OCI-LY7 (cell line): ENCODE measurements around the gene DNAH3. TPM values are rescaled to one million over a fixed set of nuclear protein-coding genes. Genes with fewer than 3 reads are reported as not detected.
"Not testable (repeated sequence)": the region's sequence is repeated elsewhere in the genome, so short reads cannot be mapped to it uniquely, and the experiment has no call there.

Experiments used
- BruUV-seq: library from RNA; stranded (reverse); fragments of 400-500 nt; replicated peaks from 2 replicates; lab custom pipeline; 2021; lab: Mats Ljungman, UMichigan
- CTCF ChIA-PET: fragments of 300-600 bp; sonication (Branson Sonifier 250); formaldehyde crosslinking; loops from one replicate; lab custom pipeline; 2022; ENCODE audit warnings: antibody characterized with exemption; ENCODE audit not compliant: unreplicated experiment; lab: Charles Lee
- POLR2A ChIA-PET: fragments of 300-600 bp; sonication (Branson Sonifier 250); formaldehyde crosslinking; loops from one replicate; lab custom pipeline; 2022; ENCODE audit warnings: antibody characterized with exemption; lab: Charles Lee
- DNase-seq: peaks from one replicate; pipeline ENCODE4 v3.0.0-alpha.2; 2015; ENCODE audit warnings: low spot score
- H2AFZ ChIP-seq: fragments of 200-600 bp; sonication (generic), shearing (Covaris generic); 2 replicates; pipeline ENCODE4 v1.6.1; 2014; ENCODE audit warnings: mild to moderate bottlenecking, antibody characterized with exemption, low read length, moderate library complexity
- H3K27ac ChIP-seq: fragments of 200-600 bp; sonication (generic); 2 replicates; pipeline ENCODE4 v1.5.1; 2014; ENCODE audit warnings: mixed run types, low read depth, mild to moderate bottlenecking, moderate library complexity, low read length, inconsistent platforms; ENCODE audit not compliant: poor library complexity, severe bottlenecking
- H3K36me3 ChIP-seq: fragments of 200-600 bp; sonication (generic); 2 replicates; pipeline ENCODE4 v1.6.1; 2014; ENCODE audit warnings: mild to moderate bottlenecking, antibody characterized with exemption, low read length, moderate library complexity, mixed read lengths; ENCODE audit not compliant: insufficient read depth
- H3K4me1 ChIP-seq: fragments of 200-600 bp; sonication (generic); 2 replicates; pipeline ENCODE4 v1.5.1; 2014; ENCODE audit warnings: mild to moderate bottlenecking, low read length; ENCODE audit not compliant: insufficient read depth, poor library complexity, severe bottlenecking
- H3K4me2 ChIP-seq: fragments of 200-600 bp; sonication (generic); 2 replicates; pipeline ENCODE4 v1.6.1; 2014; ENCODE audit warnings: mild to moderate bottlenecking, low read length
- H3K4me3 ChIP-seq: fragments of 200-600 bp; sonication (generic); 2 replicates; pipeline ENCODE4 v1.5.1; 2014; ENCODE audit warnings: mild to moderate bottlenecking, low read depth, low read length; ENCODE audit not compliant: poor library complexity, severe bottlenecking
- H3K79me2 ChIP-seq: fragments of 200-600 bp; sonication (generic); 2 replicates; pipeline ENCODE4 v1.6.1; 2016; ENCODE audit warnings: low read depth, mild to moderate bottlenecking, low read length, moderate library complexity, mixed read lengths; ENCODE audit not compliant: insufficient read depth
- H3K9me2 ChIP-seq: fragments of 200-600 bp; sonication (generic); 2 replicates; pipeline ENCODE4 v1.6.1; 2016; ENCODE audit warnings: mild to moderate bottlenecking, low read length, mixed read lengths; ENCODE audit not compliant: insufficient read depth
- H3K9me3 ChIP-seq: fragments of 200-600 bp; sonication (generic); 2 replicates; pipeline ENCODE4 v1.6.1; 2014; ENCODE audit warnings: mild to moderate bottlenecking, mixed run types, low read length, mixed read lengths
- H4K20me1 ChIP-seq: fragments of 200-600 bp; sonication (generic); 2 replicates; pipeline ENCODE4 v1.6.1; 2014; ENCODE audit warnings: mild to moderate bottlenecking, antibody characterized with exemption, low read length, moderate library complexity, mixed read lengths; ENCODE audit not compliant: insufficient read depth
- EZH2phosphoT487 ChIP-seq: fragments of 200-600 bp; sonication (generic); IDR thresholded peaks from 2 replicates; pipeline ENCODE4 v1.6.1; 2018; ENCODE audit warnings: low read depth, borderline replicate concordance, mild to moderate bottlenecking, mixed run types, antibody characterized with exemption, low read length, moderate library complexity, mixed read lengths
- intact Hi-C: fragments of 100-400 bp; cut with micrococcal nuclease; formaldehyde crosslinking; loops from one replicate; pipeline ENCODE4 v1.10.0; 2022; ENCODE audit not compliant: unreplicated experiment
- total RNA-seq, 2 experiments: library from RNA; depleted of rRNA in 1 of 2; stranded (reverse); fragments of >200 nt in 1 of 2; shearing (Covaris generic) in 1 of 2; gene quantifications; 2 replicates each; pipeline ENCODE4 v1.2.3, GENCODE V29; 2014 to 2022
- TF ChIP-seq, protein P1 (sequence below): fragments of 200-600 bp; sonication (generic); conservative IDR thresholded peaks from 2 replicates; pipeline ENCODE4 v1.5.1; 2014; ENCODE audit warnings: mild to moderate bottlenecking, antibody characterized with exemption, low read length, moderate library complexity, mixed read lengths

The DNAH3 gene
- total RNA-seq, 2 experiments from 2014 or later, result not detected

DNA sequence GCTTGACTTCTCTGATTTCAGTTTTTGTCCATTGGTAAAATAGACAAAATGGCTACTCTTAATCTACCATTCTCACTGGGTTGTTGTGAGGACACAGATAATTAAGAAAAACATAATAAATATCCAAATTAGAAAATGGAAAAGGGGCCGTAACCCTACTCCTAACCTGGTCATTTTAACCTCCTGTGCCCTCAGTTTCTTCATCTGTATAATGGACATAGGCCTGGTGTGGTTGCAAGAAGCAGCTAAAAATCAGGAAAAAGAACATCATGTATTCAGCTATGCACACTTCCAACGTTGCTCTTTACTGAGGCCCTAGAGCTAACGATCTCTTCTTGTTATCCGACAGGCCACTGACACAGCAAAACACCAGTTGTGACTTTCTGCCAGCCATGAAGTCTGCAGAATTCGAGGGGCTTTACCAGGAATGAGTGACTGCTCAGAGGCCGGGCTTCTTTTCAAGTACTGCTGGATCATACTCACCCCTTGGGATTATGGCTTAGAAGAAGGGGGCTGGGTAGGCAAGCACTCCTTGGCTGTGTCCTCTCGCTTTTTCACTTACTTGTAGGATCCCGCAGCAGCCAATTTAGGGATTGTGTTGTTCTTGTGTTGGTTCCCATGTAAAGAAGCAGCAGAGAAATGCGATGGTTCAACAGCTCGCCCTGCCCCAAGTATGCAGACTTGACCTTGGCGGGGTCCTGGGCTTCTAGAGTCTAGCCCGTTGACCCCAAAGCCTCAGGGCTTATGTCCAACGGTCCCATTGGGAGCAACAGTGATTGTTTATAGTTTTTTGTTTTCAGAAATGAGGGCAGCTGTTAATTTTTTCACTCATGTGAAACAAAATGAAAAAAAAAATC is 28.7 kb upstream of the DNAH3 start:
- no peaks in the 10 kb centered on the region for H3K79me2 ChIP-seq
- DNase-seq, result no peak
- TF ChIP-seq, protein P1, sequence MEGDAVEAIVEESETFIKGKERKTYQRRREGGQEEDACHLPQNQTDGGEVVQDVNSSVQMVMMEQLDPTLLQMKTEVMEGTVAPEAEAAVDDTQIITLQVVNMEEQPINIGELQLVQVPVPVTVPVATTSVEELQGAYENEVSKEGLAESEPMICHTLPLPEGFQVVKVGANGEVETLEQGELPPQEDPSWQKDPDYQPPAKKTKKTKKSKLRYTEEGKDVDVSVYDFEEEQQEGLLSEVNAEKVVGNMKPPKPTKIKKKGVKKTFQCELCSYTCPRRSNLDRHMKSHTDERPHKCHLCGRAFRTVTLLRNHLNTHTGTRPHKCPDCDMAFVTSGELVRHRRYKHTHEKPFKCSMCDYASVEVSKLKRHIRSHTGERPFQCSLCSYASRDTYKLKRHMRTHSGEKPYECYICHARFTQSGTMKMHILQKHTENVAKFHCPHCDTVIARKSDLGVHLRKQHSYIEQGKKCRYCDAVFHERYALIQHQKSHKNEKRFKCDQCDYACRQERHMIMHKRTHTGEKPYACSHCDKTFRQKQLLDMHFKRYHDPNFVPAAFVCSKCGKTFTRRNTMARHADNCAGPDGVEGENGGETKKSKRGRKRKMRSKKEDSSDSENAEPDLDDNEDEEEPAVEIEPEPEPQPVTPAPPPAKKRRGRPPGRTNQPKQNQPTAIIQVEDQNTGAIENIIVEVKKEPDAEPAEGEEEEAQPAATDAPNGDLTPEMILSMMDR, result no peak
- no peak for TF ChIP-seq EZH2phosphoT487
- H3K4me2 ChIP-seq, result no peak overlapping the region
- H2AFZ ChIP-seq, result no peak overlapping the region
- ChIA-PET POLR2A (interaction anchor here (0.6 kb wide), 1 partner anchor 1505 kb away, joined by 4 read pairs; no protein-coding TSS in a partner anchor), CTCF (no interaction called here)
- H3K4me3 ChIP-seq, result no peak overlapping the region
- no peaks in the 10 kb centered on the region for H3K4me1 ChIP-seq
- BruUV-seq, result no TSS peak
- H3K36me3 ChIP-seq, result peaks cover 89% of the 10 kb centered on the region
- intact Hi-C loops, result no loop called here
- no peaks in the 10 kb centered on the region for H4K20me1 ChIP-seq
- peaks cover 7% of the 10 kb centered on the region; the same call in 1 of the 2 replicates for H3K9me3 ChIP-seq
- no peak overlapping the region for H3K27ac ChIP-seq
- no peaks in the 10 kb centered on the region for H3K9me2 ChIP-seq

DNA sequence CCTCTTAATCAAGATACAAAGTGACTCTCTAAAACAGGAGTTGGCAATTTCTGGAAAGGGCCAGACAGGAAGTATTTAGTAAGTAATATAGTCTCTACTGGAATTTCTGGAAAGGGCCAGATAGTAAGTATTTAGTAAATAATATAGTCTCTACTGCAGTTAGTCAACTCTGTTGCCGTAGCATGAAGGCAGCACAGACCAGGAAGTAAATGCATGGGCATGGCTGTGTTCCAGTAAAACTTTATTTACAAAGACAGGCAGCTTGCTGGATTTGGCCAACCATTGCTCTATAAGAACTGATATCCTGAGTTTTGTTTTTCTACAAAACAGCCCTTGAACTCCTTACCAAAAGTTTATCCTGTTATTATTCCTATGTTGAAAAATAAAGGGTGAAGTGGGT is 24.8 kb upstream of the DNAH3 start:
- H3K9me3 ChIP-seq, result peaks cover 7% of the 10 kb centered on the region; the same call in 1 of the 2 replicates
- TF ChIP-seq EZH2phosphoT487, result no peak
- TF ChIP-seq, protein P1, result no peak
- intact Hi-C loops, result no loop called here
- H4K20me1 ChIP-seq, result no peaks in the 10 kb centered on the region
- DNase-seq, result no peak
- H3K4me1 ChIP-seq, result no peaks in the 10 kb centered on the region
- no TSS peak for BruUV-seq
- H2AFZ ChIP-seq, result no peak overlapping the region
- H3K27ac ChIP-seq, result no peak overlapping the region
- no peak overlapping the region for H3K4me2 ChIP-seq
- H3K36me3 ChIP-seq, result peaks cover 96% of the 10 kb centered on the region
- CTCF ChIA-PET, result no interaction called here
- no peaks in the 10 kb centered on the region for H3K9me2 ChIP-seq
- H3K79me2 ChIP-seq, result no peaks in the 10 kb centered on the region
- POLR2A ChIA-PET, result interaction anchor here (0.6 kb wide), 1 partner anchor 48 kb away, joined by 3 read pairs; no protein-coding TSS in a partner anchor
- no peak overlapping the region for H3K4me3 ChIP-seq

DNA sequence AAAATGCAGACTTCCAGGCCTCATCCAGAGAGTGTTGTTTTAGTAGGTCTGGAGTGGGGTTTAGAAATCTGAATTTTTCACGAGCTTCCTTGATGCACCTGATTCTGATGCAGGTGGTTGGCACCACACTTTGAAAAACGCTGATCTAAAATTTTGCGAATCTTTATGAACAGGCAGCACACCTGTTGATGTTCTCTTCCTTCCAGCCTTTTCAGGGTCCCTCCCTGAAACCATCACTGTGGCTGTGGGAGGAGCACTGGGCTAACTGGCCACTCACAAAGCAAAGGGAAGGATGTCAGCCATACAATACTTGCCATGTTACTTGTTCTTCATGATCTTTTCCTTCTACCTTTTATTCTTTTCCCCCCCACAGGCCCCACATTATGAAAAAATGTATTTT is 22.0 kb upstream of the DNAH3 start:
- POLR2A ChIA-PET, result no interaction called here
- no TSS peak for BruUV-seq
- no peaks in the 10 kb centered on the region for H3K9me2 ChIP-seq
- peaks cover 76% of the 10 kb centered on the region for H3K36me3 ChIP-seq
- H3K9me3 ChIP-seq, result no peaks in the 10 kb centered on the region
- no peaks in the 10 kb centered on the region for H4K20me1 ChIP-seq
- DNase-seq, result no peak
- no peaks in the 10 kb centered on the region for H3K79me2 ChIP-seq
- no peak for TF ChIP-seq EZH2phosphoT487
- TF ChIP-seq, protein P1, result no peak
- CTCF ChIA-PET, result no interaction called here
- no peak overlapping the region for H3K4me3 ChIP-seq
- intact Hi-C loops, result no loop called here
- no peaks in the 10 kb centered on the region for H3K4me1 ChIP-seq
- H2AFZ ChIP-seq, result no peak overlapping the region
- H3K27ac ChIP-seq, result no peak overlapping the region
- H3K4me2 ChIP-seq, result no peak overlapping the region

DNA sequence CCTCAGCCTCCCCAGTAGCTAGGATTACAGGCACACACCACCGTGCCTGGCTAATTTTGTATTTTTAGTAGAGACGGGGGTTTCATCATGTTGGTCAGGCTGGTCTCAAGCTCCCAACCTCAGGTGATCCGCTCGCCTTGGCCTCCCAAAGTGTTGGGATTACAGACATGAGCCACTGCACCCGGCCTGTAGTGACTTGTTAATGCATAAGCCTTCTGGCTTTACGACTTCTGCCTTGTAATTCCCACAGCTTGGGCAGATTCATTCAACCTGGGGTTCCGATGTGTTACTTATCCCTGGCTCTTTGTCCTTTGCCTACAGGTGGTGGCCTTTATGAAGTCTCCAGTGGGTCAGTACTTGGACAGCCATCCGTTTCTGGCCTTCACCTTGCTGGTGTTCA is 19.5 kb upstream of the DNAH3 start:
- BruUV-seq, H3K79me2 ChIP-seq, H2AFZ ChIP-seq, H3K4me1 ChIP-seq, DNase-seq, H3K4me2 ChIP-seq, POLR2A ChIA-PET, H3K9me2 ChIP-seq, intact Hi-C loops, H3K27ac ChIP-seq, H3K9me3 ChIP-seq, H4K20me1 ChIP-seq, CTCF ChIA-PET, H3K4me3 ChIP-seq: not testable (repeated sequence)
- H3K36me3 ChIP-seq, result peaks cover 64% of the 10 kb centered on the region
